Activated CD8-positive, alpha-beta T cell treated with anti-CD3 and anti-CD28 coated beads for 36 hours (primary cell): ENCODE measurements around the gene SPINT1. TPM values are rescaled to one million over a fixed set of nuclear protein-coding genes. Genes with fewer than 3 reads are reported as not detected.

Experiments
- ATAC-seq: fragments of 200-7000 bp; cut with Tn5 transposase; one replicate; pipeline ENCODE4 v1.10.0; 2021; ENCODE audit warnings: mild to moderate bottlenecking, moderate library complexity
- CTCF ChIA-PET: fragments of 350-600 bp; sonication (Branson Sonifier 250); formaldehyde crosslinking; loops from one replicate; lab custom pipeline; 2021; ENCODE audit warnings: antibody characterized with exemption; lab: Charles Lee
- POLR2A ChIA-PET: fragments of 350-600 bp; sonication (Branson Sonifier 250); formaldehyde crosslinking; loops from one replicate; lab custom pipeline; 2021; ENCODE audit warnings: antibody characterized with exemption; lab: Charles Lee
- DNase-seq: peaks from one replicate; pipeline ENCODE4 v3.0.0-alpha.2; 2020
- H3K27ac Mint-ChIP-seq: one replicate; pipeline ENCODE4 v1.8.0; 2021; ENCODE audit warnings: mild to moderate bottlenecking, mixed read lengths
- H3K27me3 Mint-ChIP-seq: one replicate; pipeline ENCODE4 v1.8.0; 2021; ENCODE audit warnings: mixed read lengths
- H3K36me3 Mint-ChIP-seq: one replicate; pipeline ENCODE4 v1.8.0; 2021; ENCODE audit warnings: low read depth, mixed read lengths
- H3K4me1 Mint-ChIP-seq: one replicate; pipeline ENCODE4 v1.8.0; 2021; ENCODE audit warnings: low read depth, mixed read lengths
- H3K4me3 Mint-ChIP-seq: one replicate; pipeline ENCODE4 v1.8.0; 2021; ENCODE audit warnings: mild to moderate bottlenecking, moderate library complexity, mixed read lengths
- H3K9me3 Mint-ChIP-seq: one replicate; pipeline ENCODE4 v1.8.0; 2021; ENCODE audit warnings: mixed read lengths
- CTCF ChIP-seq: fragments of 200-600 bp; IDR thresholded peaks from one replicate; pipeline ENCODE4 v1.8.0; 2022; ENCODE audit warnings: antibody characterized with exemption, mild to moderate bottlenecking
- intact Hi-C: fragments of 100-400 bp; cut with micrococcal nuclease; formaldehyde crosslinking; loops from one replicate; pipeline ENCODE4 v1.10.0; 2022
- total RNA-seq, 2 experiments: library from RNA; stranded (reverse); gene quantifications; one replicate each; pipeline ENCODE4 v1.2.3, GENCODE V29; 2021

The SPINT1 gene
- total RNA-seq, 2 experiments from 2014 or later: 6.3 to 6.5 TPM

DNA sequence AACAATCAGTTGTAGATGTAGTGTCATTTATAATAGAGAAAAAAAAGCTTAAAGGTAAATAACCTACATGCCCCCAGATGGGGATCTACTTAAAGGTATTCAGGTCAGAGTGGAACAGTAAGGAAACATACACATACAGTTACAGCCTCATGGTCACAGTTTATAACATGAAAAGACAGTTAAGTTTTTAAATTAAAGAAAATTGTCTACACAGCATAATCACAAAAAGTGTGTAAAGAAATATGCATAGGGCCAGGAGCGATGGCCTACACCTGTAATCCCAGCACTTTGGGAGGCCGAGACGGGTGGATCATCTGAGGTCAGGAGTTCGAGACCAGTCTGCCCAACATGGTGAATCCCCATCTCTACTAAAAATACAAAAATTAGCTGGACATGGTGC lies 23.4 kb downstream of the SPINT1 start:
- CTCF ChIA-PET: no interaction called here
- intact Hi-C loops: no loop called here
- TF ChIP-seq CTCF: no peak
- H3K9me3 Mint-ChIP-seq: no peaks in the 10 kb centered on the region
- DNase-seq (no peak), ATAC-seq (no peak)
- no peaks in the 10 kb centered on the region for H3K27me3 Mint-ChIP-seq
- H3K27ac Mint-ChIP-seq: no peak overlapping the region
- H3K36me3 Mint-ChIP-seq: no peaks in the 10 kb centered on the region
- H3K4me3 Mint-ChIP-seq: no peak overlapping the region
- POLR2A ChIA-PET: no interaction called here
- H3K4me1 Mint-ChIP-seq: peaks cover 9% of the 10 kb centered on the region

DNA sequence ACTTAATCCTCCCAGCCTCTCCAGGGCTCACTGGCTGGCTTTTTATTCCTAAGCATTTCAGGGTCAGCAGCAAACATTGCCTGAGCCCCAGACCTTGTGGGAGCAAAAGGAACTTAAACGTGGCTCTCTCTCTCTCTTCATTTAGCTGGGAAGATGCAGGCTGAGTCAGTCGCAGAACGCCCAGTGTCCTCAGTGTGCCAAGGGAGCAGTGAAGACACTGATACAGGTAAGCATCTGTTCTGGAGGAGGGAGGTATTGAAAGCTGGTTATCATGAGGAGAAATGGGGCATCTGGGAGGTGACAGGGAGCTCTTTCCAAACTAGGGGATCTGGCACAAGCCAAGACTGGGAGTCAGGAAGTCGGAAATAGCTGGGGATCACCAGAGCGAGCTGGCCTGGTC lies 25.8 kb downstream of the SPINT1 start:
- POLR2A ChIA-PET: interaction anchor here (1.0 to 2.7 kb wide), 3 partner anchors 11 to 26 kb away, joined by 4 to 12 read pairs (median 4); partner anchors contain the start of gene SPINT1
- intact Hi-C loops: no loop called here

DNA sequence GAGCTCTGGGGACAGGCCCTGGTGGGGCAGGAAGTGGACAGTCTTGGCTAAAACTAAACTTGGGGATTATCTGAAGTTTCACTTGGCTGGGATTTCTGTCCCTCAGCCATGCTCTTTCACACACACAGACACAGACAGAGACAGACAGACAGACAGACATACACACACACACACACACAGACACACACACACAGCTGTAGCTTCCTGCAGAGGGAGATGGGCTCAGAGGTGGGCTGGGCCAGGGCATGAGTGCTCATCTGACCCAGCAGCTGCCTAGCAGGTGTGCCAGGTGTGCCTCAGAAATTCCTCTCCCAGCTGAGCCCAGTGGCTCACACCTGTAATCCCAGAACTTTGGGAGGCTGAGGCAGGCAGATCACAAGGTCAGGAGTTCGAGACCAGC lies 26.9 kb downstream of the SPINT1 start:
- H3K9me3 Mint-ChIP-seq: no peaks in the 10 kb centered on the region
- no peak overlapping the region for H3K27ac Mint-ChIP-seq
- peaks cover 16% of the 10 kb centered on the region for H3K4me1 Mint-ChIP-seq
- intact Hi-C loops: no loop called here
- TF ChIP-seq CTCF: no peak
- ChIA-PET POLR2A (interaction anchor here (1.0 to 2.7 kb wide), 3 partner anchors 12 to 71 kb away, joined by 3 to 12 read pairs (median 3); partner anchors contain the start of gene DLL4), CTCF (interaction anchor here (0.8 to 4.2 kb wide), 3 partner anchors 22 to 43 kb away, joined by 3 to 31 read pairs (median 25); partner anchors contain the start of gene VPS18)
- no peak overlapping the region for H3K4me3 Mint-ChIP-seq
- H3K27me3 Mint-ChIP-seq: peaks cover 4% of the 10 kb centered on the region
- no peak for ATAC-seq
- H3K36me3 Mint-ChIP-seq: no peaks in the 10 kb centered on the region
- DNase-seq: no peak

More for the DNA sequence above, 25.8 kb downstream of the SPINT1 start:
- Mint-ChIP-seq H3K27ac (no peak overlapping the region), H3K36me3 (no peaks in the 10 kb centered on the region), H3K9me3 (no peaks in the 10 kb centered on the region), H3K4me3 (no peak overlapping the region), H3K27me3 (peaks cover 4% of the 10 kb centered on the region), H3K4me1 (peaks cover 16% of the 10 kb centered on the region)
- no peak for ATAC-seq
- CTCF ChIA-PET: interaction anchor here (0.9 to 4.2 kb wide), 5 partner anchors 20 to 146 kb away, joined by 3 to 31 read pairs (median 4); partner anchors contain the start of gene VPS18
- DNase-seq: no peak
- TF ChIP-seq CTCF: no peak

DNA sequence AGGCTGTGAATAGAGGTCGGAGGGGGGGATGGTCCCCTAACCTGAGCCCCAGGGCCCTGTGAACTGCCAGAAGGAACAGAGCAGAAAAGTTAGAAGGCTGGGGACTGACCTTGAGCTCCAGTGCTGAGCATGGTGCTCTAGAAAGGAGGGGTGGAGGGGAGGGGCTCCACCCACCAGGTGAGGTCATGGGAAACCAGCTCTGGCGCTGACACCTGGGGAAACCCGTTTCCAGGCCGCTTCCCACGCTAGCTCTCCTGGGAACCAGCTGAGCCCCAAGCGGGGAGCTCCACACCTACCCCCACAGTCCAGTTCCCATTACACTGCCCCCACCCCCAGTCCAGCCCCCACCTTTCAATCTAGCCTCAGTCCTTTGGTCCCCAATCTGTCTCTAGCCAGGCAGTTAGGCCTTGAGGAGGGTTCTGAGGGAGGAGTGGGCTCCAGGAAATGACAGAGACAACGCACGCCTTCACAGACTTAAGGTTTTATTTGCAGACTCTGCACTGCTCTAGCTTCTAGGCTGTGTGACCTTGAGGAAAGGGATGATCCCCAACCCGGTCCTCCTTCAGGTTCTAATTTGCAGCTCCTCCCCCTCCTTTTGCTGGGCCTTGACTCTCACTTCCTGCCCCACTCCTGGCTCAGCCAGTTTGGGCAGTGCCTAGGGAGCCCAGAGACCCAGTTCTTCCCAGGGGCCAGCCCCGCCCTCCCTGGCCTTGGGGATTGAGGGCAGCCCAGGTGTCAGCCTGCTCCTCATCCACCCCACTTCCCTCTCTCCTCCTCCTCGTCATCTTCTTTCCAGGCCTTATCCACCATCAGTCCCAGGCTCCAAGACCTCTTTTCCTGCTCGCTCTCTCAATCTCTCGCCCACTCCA lies 28.1 kb downstream of the SPINT1 start:
- H3K4me1 Mint-ChIP-seq: peaks cover 18% of the 10 kb centered on the region
- CTCF ChIA-PET: interaction anchor here (0.6 to 4.2 kb wide), 5 partner anchors 18 to 30 kb away, joined by 4 to 31 read pairs (median 10); partner anchors contain the start of gene VPS18
- no peak overlapping the region for H3K27ac Mint-ChIP-seq
- H3K27me3 Mint-ChIP-seq: peaks cover 9% of the 10 kb centered on the region
- H3K4me3 Mint-ChIP-seq: no peak overlapping the region
- no peaks in the 10 kb centered on the region for H3K9me3 Mint-ChIP-seq
- DNase-seq (peak; percentile 56), ATAC-seq (peak; percentile 34)
- POLR2A ChIA-PET: interaction anchor here (0.6 to 2.7 kb wide), 7 partner anchors 9 to 1106 kb away, joined by 3 to 12 read pairs (median 3); partner anchors contain the start of genes DLL4 and VPS18
- no peaks in the 10 kb centered on the region for H3K36me3 Mint-ChIP-seq
- intact Hi-C loops: no loop called here
- TF ChIP-seq CTCF: no peak
